BJ (cell line): Measurements from ENCODE around the gene PLA2G4D. TPM values are rescaled to one million over a fixed set of nuclear protein-coding genes. Genes with fewer than 3 reads are reported as not detected.

ENCODE experiments used
- CTCF ChIA-PET: fragments of 350-600 bp; formaldehyde crosslinking; extraction: SDS; loops from one replicate; lab custom pipeline; 2021; ENCODE audit warnings: antibody characterized with exemption, inconsistent platforms; lab: Yijun Ruan, JAX
- POLR2A ChIA-PET: fragments of 300-600 bp; sonication (Branson Sonifier 250); formaldehyde crosslinking; extraction: SDS; loops from one replicate; lab custom pipeline; 2021; ENCODE audit warnings: antibody characterized with exemption; lab: Charles Lee
- DNase-seq: peaks from one replicate; pipeline ENCODE4 v3.0.0-alpha.2; 2011; ENCODE audit warnings: low read depth
- H3K27me3 ChIP-seq: 2 replicates; pipeline ENCODE4 v1.6.0; 2011; ENCODE audit warnings: low read length; ENCODE audit not compliant: control insufficient read depth, insufficient read depth
- H3K36me3 ChIP-seq: 2 replicates; pipeline ENCODE4 v1.5.1; 2011; ENCODE audit warnings: low read length; ENCODE audit not compliant: control insufficient read depth, insufficient read depth
- H3K4me3 ChIP-seq: 2 replicates; pipeline ENCODE4 v1.5.1; 2011; ENCODE audit warnings: low read depth, mild to moderate bottlenecking, control low read depth, low read length
- polyA plus RNA-seq: library from polyadenylated mRNA; depleted of rRNA; stranded (reverse); fragments of >200 nt; gene quantifications from 2 replicates; pipeline ENCODE4 v1.2.3, GENCODE V29; 2011
- TF ChIP-seq, protein P1 (sequence below): IDR thresholded peaks from 2 replicates; pipeline ENCODE4 v1.5.1; 2011; ENCODE audit warnings: low read depth, mild to moderate bottlenecking, control low read depth, inconsistent platforms, low read length, moderate library complexity; ENCODE audit not compliant: insufficient read depth

The PLA2G4D gene
- polyA plus RNA-seq, 1 experiment: not detected

DNA sequence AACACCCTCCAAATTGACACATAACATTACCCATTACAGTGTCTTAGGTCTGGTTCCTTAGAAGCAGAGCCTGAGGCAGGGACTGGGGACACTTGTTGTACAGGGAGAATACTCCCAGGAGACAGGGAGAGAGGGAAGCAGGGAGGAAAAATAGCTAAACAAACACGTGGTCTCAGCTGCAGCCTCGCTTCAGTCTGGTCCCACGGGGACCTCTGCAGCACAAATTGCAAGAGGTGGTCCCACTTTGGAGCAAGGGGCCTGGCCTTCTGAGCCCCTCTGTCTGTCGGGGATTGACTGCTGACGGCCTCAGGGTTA, 25.0 kb upstream of the PLA2G4D start:
- Histone ChIP-seq H3K27me3 (peaks cover 30% of the 10 kb centered on the region), H3K36me3 (no peaks in the 10 kb centered on the region), H3K4me3 (no peak overlapping the region)
- TF ChIP-seq, protein P1, sequence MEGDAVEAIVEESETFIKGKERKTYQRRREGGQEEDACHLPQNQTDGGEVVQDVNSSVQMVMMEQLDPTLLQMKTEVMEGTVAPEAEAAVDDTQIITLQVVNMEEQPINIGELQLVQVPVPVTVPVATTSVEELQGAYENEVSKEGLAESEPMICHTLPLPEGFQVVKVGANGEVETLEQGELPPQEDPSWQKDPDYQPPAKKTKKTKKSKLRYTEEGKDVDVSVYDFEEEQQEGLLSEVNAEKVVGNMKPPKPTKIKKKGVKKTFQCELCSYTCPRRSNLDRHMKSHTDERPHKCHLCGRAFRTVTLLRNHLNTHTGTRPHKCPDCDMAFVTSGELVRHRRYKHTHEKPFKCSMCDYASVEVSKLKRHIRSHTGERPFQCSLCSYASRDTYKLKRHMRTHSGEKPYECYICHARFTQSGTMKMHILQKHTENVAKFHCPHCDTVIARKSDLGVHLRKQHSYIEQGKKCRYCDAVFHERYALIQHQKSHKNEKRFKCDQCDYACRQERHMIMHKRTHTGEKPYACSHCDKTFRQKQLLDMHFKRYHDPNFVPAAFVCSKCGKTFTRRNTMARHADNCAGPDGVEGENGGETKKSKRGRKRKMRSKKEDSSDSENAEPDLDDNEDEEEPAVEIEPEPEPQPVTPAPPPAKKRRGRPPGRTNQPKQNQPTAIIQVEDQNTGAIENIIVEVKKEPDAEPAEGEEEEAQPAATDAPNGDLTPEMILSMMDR: no peak
- DNase-seq: no peak
- CTCF ChIA-PET: interaction anchor here (0.7 to 1.6 kb wide), 8 partner anchors 11 to 139 kb away, joined by 3 to 5 read pairs (median 3); no protein-coding TSS in a partner anchor
- POLR2A ChIA-PET: no interaction called here

DNA sequence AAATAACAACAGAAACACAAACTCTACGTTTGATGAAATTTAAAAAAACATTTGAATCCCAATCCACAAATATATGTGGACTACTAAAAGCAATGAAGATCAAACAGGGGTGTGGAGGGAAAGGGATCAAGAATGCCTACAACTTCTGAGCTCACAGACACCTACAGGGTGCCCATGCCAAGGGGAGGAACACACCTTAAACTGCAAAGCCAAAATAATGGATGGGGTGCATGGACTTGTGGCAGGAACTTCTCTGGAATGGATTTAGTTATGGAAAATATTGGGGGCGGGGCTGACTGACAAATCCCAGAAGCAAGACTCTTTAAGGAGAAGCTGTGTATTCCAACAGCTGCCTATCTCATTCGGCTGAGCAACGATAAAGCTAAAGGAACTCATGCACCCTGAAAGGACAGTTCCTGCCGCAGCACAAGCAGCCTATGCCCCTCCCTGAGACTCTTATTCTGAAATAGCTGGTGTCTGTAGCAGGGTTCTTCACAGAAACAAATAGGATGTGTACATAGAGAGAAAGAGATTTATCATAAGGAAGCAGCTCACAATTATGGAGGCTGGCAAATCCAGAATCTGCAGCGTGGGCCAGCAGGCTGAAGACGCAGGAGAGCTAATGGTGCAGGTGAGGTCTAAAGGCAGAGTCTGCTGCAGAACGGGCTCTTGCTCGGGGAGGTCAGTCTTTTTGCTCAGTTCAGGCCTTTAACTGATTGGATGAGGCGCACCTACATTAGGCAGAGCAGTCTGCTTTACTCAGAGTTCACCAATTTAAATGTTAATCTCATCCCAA, 24.5 kb upstream of the PLA2G4D start:
- no peak overlapping the region for H3K4me3 ChIP-seq
- POLR2A ChIA-PET: no interaction called here
- H3K27me3 ChIP-seq: peaks cover 33% of the 10 kb centered on the region
- TF ChIP-seq, protein P1: no peak
- CTCF ChIA-PET: interaction anchor here (0.7 to 1.4 kb wide), 6 partner anchors 13 to 139 kb away, joined by 3 to 5 read pairs (median 3); no protein-coding TSS in a partner anchor
- no peak for DNase-seq
- H3K36me3 ChIP-seq: no peaks in the 10 kb centered on the region

DNA sequence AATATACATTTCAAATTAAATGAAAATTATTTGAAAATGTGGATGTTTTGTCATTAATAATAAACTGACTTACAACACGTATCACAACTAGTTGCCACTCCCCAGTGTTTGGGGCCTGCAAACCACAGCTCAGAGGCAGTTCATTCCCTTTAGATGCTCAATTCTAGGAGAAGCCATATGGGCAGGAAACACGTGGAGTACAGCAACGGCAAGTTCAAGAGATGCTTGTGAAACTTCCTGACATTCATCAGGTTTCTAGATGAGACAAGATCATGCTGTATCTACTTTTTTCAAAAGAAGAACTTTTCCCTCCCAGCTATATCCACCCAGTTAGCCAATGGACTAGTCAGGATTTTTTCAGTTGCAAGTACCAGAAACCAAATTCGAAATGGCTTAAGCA, 17.6 kb upstream of the PLA2G4D start:
- Histone ChIP-seq H3K27me3 (peaks cover 17% of the 10 kb centered on the region), H3K4me3 (no peak overlapping the region), H3K36me3 (no peaks in the 10 kb centered on the region)
- DNase-seq: no peak
- ChIA-PET POLR2A (no interaction called here), CTCF (interaction anchor here (1.3 to 3.6 kb wide), 2 partner anchors 11 to 28 kb away, joined by 3 to 18 read pairs; no protein-coding TSS in a partner anchor)
- TF ChIP-seq, protein P1: no peak

DNA sequence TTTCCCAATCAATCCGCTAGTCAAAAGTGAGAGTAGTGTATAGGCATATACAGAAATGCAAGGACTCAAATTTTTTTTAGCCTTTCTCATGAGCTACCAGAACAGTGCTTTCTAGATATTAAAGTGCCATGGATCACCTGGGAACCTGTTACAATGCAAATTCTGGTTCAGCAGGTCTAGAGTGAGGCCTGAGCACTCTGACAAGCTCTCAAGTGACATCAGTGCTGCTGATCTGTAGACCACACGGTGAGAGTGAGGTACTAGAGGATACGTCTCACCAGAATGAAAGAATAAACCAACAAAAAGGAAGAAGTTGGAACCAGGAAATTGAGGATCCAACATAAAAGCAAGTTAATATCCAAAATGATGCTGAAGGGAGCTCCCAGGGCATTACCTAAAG, 16.0 kb upstream of the PLA2G4D start:
- peaks cover 15% of the 10 kb centered on the region for H3K27me3 ChIP-seq
- DNase-seq: no peak
- H3K4me3 ChIP-seq: no peak overlapping the region
- POLR2A ChIA-PET: no interaction called here
- H3K36me3 ChIP-seq: no peaks in the 10 kb centered on the region
- CTCF ChIA-PET: interaction anchor here (0.7 to 3.6 kb wide), 4 partner anchors 15 to 30 kb away, joined by 3 to 18 read pairs (median 4); no protein-coding TSS in a partner anchor
- TF ChIP-seq, protein P1: no peak

DNA sequence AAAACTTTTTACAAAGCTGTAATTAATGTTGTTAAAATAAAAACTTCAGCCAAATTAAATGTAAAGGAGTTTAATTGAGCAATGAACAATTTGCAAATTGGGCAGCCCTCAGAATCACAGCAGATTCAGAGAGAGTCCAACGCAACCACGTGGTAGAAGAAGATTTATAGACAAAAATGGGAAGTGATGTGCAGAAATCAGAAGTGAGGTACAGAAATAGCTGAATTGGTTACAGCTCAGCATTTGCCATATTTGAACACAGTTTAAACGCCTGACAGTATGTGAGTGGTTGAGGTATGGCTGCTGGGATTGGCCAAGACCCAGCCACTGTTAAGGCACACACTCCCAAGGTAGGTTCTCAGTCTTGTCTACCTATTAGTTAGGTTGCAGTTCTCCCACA, 14.4 kb upstream of the PLA2G4D start:
- H3K27me3 ChIP-seq: peaks cover 14% of the 10 kb centered on the region
- no peak overlapping the region for H3K4me3 ChIP-seq
- TF ChIP-seq, protein P1: no peak
- DNase-seq: no peak
- ChIA-PET CTCF (interaction anchor here (2.1 kb wide), 1 partner anchor 25 kb away, joined by 11 read pairs; no protein-coding TSS in a partner anchor), POLR2A (no interaction called here)
- no peaks in the 10 kb centered on the region for H3K36me3 ChIP-seq
